HG03103 (cell line): ENCODE measurements around the gene MYRF.

Source experiments
- ATAC-seq: cut with Tn5 transposase; IDR thresholded peaks from one replicate; pipeline ENCODE4 v1.9.1; 2021; ENCODE audit warnings: low read depth; ENCODE audit not compliant: unreplicated experiment

MYRF gene

DNA sequence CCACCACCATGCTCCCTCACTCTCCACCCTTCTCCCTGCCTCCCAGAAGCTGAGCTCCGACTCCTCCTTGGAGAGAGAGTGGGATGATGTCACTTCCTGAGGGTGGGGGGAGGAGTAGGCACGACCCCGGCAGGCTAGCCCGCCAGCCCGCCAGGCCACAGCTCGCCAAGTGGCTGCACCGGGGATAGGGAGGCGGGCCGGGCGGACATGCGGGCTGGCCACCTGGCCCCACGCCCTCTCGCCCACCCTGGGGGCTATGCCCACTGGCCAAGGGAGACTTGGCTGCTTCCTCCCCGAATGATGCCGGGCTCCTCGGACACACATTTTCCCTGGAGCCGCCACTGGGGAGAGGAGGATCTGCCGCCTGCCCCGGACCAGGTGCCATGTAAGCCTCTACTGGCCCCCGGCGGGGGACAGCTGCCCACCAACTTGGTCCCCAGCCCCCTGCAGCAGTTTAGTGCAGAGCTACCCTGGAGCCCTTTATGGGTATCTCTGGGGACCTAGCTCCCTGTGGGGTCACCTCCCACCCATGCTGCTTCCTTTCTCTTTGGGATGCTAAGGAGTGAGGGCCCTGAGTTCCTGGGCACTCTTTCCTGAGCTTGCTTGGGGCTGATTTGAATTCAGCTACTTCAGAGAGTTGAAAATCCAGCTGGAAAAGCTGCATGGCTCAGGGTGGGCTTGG is 33.7 kb upstream of the MYRF start:
- no peak for ATAC-seq

DNA sequence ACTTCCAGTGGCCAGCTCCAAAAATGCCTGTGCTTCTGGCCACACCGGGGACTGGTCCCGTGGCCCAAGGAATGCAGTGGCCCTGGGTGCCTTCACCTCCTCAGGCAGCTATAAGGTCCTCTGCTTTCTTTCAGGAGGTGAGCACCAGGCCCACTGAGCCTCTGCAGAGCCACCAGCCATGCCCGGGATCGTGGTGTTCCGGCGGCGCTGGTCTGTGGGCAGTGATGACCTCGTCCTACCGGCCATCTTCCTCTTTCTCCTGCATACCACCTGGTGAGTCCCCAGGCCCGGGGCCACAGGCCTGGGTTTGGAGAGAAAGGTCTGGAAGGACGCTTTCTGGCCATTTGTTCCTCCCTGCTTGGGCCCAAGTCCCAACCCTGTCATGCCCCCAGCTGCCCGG is 32.5 kb upstream of the MYRF start:
- no peak for ATAC-seq

DNA sequence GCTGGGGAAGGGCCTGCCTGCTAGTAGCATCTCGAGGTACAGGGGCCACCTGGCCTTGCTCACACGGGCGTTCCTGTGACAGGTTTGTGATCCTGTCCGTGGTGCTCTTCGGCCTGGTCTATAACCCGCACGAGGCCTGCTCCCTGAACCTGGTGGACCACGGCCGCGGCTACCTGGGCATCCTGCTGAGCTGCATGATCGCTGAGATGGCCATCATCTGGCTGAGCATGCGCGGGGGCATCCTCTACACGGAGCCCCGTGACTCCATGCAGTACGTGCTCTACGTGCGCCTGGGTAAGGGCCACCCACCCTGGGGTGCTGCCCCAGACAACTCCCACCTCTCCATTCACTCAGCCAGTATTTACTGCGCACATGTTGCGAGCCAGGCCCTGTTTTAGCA is 31.8 kb upstream of the MYRF start:
- no peak for ATAC-seq

DNA sequence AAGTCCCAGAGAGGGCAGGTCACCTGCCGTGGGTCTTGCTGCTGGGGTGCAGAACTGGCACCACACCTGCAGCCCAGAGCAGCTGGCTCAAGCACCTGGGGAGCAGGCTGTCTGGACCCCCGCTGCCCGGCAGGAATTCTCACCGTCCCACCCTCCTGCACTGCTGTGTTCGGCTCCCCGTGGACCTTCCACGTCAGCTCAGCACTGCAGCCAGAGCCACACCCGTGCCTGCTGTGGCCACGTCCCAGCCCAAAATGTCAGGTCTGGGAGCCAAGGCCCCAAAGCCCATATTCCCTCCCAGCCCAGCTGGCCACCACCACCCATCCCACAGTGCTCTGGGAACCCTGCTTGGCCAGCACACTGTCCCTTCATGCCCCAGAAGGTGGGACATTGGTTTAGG is 28.0 kb upstream of the MYRF start:
- no peak for ATAC-seq

DNA sequence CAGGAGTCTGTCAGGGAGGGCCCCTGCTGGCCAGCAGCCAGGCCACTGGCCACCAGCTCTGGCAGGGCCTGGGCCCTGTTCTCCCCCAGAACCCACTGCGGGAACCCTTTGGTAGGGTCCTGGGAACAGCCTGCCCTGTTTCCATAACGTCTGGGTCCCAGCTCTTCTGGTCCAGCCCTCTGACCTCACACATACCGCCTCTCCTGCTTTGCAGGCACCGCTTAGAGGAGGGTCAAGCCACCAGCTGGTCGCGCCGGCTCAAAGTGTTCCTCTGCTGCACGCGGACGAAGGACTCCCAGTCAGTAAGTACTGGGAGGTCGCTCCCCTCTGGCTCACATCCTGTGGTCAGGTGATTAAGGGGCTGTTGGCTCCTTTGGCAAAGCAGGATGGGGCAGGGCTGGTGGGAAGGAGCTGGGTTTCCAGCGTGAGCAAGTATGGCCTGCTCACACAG is 26.6 kb upstream of the MYRF start:
- no peak for ATAC-seq

DNA sequence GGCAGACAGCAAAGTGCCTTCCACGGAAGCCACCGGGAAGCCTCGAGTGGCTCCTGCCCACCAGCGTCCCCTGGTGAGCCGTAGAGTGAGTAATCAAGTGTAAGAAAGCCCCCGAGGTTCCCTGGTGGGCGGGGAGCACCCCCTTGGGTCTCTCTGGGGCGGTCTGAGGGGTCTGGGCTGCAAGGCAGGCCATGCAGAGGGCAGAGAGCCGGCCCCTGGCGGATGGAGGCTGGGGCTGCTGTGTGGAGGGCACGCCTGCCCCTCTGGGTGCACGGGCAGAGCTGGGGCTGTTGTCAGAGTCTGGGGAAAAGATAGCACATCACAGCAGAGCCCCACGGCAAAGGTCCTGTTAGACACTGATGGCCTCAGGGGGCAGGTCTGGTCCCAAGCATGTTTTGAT is 25.7 kb upstream of the MYRF start:
- no peak for ATAC-seq

DNA sequence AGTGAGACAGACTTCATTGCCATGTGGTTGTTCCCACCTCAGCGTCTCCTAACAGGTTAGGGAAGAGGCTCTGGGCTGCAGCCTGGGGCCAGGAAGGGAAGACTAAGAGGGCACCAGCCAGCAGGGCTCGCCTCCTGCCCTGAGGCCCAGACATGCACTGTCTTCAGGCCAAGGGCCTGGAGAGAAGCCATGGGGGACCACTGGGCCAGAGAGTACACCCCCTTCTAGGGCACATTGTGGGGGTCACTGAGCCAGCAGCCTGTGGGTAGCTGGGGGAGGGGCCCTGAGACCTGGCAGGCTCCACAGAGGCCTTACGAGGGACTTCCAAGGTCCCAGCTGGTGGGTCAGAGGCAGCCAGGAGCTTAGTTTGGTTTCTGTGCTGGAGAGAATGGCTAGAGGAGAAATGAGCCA is 25.0 kb upstream of the MYRF start:
- no peak for ATAC-seq

DNA sequence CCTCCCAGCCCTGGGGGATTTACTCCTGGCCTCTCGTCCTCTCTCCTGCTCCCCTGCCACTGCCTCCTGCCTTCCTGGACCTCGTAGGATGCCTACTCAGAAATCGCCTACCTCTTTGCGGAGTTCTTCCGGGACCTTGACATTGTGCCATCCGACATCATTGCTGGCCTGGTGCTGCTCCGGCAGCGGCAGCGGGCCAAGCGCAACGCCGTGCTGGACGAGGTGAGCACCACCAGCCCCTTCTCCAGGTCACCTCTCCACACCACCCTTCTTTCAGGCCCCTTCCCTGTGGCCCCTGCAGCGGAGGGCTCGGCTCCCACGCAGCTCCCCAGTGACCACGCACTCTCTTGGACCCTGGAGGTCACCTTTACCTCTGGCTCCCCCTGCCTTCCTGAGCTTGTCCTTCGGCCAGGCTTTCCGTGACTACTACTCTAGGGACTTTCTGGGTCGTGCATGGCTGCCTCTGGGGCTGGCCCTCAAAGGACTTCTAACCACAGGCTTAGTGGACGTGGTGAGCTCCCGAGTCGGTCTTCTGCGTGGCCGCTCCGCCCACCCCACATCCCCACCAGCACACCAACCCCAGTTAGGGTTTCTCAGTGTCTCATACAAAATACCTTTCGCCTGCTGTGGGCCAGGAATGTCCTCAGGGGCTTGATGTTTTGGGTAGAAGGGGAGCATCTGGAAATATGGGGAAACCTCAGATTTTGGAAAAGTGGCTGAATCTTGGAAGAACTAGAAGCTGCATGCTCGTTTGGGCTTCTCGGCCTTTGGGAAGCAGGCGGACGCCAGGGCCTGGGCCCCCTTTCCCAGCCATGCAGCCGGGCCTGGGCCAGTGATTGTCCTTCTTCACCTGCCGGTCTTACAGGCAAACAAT is 24.1 kb upstream of the MYRF start:
- ATAC-seq: no peak

DNA sequence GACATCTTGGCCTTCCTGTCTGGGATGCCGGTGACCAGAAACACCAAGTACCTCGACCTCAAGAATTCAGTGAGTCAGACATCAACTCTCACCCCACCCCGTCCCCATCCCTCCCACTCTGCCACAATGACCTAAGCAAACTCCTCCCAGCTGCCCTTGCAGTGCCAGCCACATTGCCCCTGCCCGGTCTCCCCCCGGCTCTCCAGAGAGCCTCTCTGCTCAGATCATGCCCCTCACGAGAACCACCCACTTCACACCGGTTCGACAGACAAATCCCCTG is 23.6 kb upstream of the MYRF start:
- ATAC-seq: no peak

DNA sequence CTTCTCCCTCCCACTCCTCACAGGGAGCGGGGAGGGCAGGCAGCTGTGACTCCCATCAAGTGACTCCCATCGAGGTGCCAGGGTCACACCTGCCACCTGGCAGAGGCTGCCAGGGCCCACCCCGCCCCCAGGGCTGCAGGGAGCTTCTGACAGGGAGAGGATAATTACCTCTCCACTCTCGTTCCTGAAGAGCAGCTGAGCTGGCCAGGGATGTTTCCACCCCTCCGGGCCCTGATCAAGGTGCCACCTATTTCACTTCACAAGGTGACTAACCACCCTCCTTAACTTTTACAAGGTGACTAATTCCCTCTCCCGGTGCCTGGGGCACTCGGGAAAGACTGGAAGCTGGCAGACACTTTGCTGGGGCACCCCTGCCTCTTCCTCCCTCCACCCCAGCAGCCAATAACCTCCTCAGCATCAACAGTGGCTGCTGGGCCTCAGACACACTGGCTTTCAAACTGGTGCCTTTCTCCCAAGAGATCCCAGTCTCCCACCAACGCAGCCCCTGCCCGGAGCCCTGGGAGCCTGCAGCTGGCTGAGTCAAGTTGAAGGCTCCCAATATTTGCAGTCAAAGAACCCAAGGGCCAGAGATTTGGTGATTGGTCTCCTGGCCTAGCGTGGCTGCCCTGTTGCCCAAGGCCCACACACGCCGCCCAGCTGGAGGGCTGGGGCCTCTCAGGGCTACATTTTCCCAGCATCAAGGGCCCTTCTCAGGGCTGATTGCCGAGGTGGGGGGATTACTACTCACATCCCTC is 22.0 kb upstream of the MYRF start:
- ATAC-seq: no peak

DNA sequence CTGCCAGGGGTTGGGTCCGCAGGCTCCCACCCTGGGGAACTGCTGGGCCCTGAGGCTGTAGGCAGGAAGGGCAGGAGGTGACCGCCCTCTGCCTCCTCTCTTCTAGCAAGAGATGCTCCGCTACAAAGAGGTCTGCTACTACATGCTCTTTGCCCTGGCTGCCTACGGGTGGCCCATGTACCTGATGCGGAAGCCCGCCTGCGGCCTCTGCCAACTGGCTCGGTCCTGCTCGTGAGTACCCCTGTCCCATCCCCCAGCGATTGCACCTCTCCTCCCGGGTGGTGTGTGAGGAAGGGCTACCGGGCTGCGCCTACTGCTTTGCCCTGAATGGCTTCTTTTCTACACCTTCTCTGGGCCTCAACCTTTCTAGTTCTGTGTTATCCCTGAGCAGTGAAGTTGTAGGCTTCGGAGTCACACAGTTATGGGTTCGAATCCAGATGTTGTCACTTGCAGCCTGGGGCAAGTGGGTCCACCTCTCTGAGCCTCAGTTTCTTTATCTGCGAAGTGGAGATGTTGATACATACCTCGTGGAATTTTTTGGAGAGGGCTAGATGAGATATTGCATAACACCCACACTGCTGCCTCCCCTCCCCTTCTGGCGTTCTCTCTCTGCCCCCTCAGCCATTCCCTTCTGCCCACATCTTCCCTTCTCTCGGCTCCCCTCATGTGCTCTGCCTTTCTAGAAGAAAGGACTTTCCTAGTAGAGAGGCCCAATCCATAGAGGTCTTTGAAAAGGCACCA is 21.1 kb upstream of the MYRF start:
- ATAC-seq: no peak

DNA sequence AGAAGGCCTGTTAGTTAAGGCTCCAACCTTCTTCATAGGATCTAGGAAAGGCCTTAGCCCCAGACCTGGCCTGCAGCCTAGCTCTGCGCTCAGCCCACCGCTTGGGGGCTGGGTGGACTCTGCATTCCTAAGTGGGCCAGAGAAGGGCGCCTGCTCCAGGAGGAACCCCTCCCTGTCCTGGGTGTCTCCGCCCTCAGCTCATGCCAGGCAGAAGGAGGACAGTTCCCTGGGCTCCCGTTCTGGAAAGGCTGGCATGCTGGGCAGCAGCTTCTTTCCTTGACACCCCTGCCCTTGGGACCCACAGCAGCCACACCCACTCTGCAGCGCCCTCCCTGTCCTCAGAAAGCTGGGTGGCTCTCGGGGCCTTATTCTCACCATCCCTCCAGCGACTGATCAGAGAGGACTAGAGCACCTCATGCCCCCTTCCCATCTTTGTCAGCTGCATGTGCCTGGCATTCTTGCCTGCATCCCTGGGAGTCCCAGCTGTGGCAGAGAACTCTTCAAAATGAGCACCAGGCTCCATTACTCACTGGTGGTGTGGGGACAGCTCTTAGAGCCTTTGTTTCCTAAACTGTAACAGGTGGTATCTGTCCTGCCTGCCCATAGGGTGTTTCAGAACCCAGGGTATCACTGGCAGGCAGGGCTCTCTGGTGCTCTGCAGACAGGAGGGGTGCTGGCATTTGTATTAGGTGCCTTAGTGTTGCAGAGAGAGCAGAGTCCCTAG is 20.3 kb upstream of the MYRF start:
- ATAC-seq: no peak

DNA sequence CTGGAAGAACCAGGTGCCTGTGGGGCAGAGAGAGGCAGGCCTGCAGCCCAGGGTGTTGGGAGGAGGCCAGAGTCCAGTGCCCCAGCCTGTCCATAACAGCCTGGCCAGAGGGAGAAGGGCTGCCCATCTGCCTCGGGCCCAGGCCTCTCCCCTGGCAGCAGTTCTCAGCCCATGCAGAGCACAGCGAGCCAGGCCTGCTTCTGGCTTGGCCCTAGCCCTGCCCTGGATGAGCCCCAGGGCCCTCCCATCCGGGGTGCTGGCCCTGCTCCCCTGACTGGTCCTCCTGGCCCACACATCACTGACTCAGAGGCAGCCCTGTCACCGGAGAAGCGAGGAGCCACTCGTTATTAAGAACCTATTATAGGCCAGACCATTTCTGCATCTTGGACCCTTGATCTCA is 19.7 kb upstream of the MYRF start:
- no peak for ATAC-seq

DNA sequence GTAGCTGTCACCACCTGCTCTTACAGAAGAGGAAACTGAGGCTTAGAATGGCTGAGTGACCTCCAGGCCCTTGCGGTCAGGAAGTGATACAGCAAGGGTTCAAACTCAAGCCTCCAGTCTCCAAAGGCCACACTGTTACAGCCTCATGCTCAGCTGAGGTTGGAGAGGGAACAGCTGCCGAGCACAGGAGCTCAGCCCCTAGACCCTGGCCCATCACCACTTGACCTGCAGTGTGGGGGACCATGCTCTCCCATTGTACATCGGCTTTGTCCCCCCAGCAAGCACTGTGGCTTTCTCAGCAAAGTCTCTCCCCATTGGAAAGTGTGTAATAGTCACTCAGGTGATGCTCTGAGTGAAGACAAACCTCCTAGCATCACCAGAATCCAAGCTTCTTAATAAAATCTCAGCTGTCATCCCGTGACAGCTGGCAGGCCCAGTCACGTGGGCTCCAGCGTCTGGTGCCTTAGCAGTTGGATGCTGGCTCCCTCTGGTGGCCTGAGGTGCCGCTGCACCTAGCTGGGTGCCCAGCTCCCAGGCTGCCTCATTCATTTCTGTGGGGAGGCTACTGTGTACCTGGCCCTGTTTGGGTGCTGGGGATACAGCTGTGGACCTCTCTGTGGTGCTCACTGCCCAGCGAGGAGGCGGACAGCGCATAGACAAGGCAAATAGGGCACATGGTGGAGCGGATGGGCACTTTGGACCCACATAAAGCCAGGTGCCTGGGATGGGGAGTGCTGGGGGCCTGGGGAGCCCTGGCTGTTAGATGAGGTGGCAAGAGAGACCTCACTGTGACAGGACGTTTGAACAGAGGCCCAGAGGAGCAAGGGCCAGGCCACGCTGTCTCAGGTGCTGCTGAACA is 19.1 kb upstream of the MYRF start:
- ATAC-seq: peak; percentile 75

DNA sequence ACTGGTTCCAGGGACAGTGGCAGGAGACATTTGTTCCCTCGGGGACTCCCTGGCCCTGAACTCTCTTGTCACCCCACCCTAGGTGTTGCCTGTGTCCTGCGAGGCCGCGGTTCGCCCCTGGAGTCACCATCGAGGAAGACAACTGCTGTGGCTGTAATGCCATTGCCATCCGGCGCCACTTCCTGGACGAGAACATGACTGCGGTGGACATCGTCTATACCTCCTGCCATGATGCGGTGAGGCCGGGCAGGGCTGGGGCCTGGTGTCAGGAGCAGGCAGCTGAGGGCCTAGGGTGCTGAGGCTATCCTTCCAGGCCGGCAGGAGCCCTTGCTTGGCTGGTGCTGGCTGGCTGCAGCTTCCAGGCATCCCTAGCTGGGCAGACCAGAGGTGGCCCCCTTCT is 17.7 kb upstream of the MYRF start:
- no peak for ATAC-seq

DNA sequence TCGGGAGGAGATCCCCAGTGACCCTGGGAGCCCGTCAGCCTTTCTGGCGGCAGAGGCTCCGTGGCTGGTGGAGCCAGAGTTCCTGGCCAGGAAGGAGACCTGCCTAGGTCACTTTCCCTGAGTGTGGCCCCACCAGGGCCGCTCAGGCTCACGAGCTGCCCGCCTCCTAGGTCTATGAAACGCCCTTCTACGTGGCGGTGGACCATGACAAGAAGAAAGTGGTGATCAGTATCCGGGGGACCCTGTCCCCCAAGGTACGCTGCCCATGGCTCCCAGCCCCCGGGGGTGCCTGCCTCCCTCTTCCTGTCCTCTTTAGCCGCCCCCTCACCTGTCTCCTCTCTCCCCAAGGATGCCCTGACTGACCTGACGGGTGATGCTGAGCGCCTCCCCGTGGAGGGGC is 17.0 kb upstream of the MYRF start:
- no peak for ATAC-seq

DNA sequence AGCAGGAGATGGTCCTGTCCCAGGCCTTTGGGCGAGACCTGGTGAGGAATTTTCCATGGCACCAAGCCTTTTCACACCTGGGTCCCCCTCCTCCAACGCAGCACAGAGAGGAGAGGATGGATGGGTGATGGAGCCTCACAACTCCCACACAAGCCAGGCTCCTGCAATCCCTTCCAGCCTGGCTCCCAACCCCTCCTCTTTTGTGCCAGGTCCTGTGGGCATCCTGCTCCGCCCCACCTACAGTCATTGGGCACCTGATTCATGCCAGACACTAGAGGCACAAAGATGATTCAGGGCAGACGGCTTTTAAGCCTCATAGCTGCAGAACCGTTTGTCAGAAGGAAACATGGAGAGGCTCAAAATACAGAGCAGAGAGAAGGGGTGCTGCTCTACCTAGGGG is 16.1 kb upstream of the MYRF start:
- no peak for ATAC-seq

DNA sequence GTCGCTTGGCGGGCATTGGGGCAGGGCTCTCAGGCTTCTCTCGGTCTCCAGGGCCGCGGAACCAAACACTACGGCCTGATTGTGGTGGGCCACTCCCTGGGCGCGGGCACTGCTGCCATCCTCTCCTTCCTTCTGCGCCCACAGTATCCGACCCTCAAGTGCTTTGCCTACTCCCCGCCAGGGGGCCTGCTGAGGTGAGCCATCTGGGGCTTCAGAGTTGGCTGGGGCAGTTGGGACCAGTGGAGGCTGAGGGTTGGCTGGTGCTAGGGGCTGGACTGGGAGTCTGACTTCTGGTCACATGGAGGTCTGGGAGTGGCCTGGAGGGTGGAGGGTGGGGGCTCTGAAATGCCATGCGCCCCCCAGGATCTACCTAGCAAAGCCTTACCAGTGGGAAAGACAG is 15.3 kb upstream of the MYRF start:
- ATAC-seq: no peak

DNA sequence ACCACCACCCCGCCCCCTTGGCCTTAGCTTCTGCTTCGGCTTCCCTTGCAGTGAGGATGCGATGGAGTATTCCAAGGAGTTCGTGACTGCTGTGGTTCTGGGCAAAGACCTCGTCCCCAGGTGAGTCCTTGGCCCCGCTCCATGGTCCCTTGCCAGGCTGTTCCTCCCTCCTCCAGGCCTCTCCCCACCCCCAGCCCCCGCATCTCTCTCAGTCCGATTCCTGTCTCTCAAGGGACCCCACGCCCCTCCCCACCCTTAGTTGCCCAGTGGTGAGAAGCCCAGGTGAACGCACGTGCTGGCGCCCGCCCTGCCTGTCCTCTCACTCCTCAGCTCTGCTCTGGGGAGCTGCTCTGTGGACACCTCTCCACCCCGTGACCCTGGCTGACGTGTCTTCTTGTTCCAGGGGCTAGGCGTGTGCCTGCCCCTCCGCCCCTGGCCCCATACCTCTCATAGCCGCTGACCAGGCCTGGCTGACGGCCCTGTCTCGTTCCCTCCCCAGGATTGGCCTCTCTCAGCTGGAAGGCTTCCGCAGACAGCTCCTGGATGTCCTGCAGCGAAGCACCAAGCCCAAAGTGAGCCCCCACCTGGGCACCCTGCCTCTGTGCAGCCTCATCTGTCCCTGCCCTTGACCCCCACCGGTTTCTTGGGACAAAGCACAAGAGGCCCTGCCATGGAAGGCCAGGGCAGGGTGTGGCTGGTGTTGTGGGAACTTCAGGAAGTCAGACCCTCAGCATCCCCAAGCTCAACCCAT is 14.6 kb upstream of the MYRF start:
- no peak for ATAC-seq
